CD4-positive, alpha-beta T cell (primary cell): ENCODE results near the gene SLC1A3. TPM values are rescaled to one million over a fixed set of nuclear protein-coding genes. Genes with fewer than 3 reads are reported as not detected.

Source experiments
- ATAC-seq: fragments of 200-7000 bp; cut with Tn5 transposase; one replicate; pipeline ENCODE4 v1.10.0; 2022; ENCODE audit warnings: mild to moderate bottlenecking; ENCODE audit not compliant: poor library complexity
- CTCF ChIA-PET: fragments of 350-600 bp; sonication (Branson Sonifier 250); formaldehyde crosslinking; loops from one replicate; lab custom pipeline; 2021; ENCODE audit warnings: antibody characterized with exemption, inconsistent platforms; lab: Charles Lee
- POLR2A ChIA-PET: fragments of 350-600 bp; sonication (Branson Sonifier 250); formaldehyde crosslinking; loops from one replicate; lab custom pipeline; 2021; ENCODE audit warnings: antibody characterized with exemption, inconsistent platforms; lab: Charles Lee
- DNase-seq, 14 experiments: peaks; one replicate each; pipeline ENCODE4 v3.0.0-alpha.2; 2013 to 2020; ENCODE audit warnings: mixed read lengths in 2 of 14
- H3K27ac ChIP-seq, 2 donors: one replicate each; pipeline versions ENCODE4 v1.5.1 to v1.7.0; 2013; ENCODE audit warnings: low read length in 2 of 2, low read depth in 1 of 2, mild to moderate bottlenecking in 1 of 2
- H3K27me3 ChIP-seq, 2 experiments: 1 replicate in 1 of 2; 2 replicates in 1 of 2; pipeline versions ENCODE4 v1.6.1 to v1.7.0; 2013; ENCODE audit warnings: low read length in 2 of 2, control low read depth in 1 of 2, mild to moderate bottlenecking in 1 of 2, moderate library complexity in 1 of 2; ENCODE audit not compliant: insufficient read depth in 2 of 2, control insufficient read depth in 1 of 2
- H3K36me3 ChIP-seq: one replicate; pipeline ENCODE4 v1.6.1; 2013; ENCODE audit warnings: low read length, control low read depth; ENCODE audit not compliant: insufficient read depth
- H3K4me1 ChIP-seq: one replicate; pipeline ENCODE4 v1.6.1; 2013; ENCODE audit warnings: low read length, control low read depth; ENCODE audit not compliant: insufficient read depth
- H3K4me3 ChIP-seq: one replicate; pipeline ENCODE4 v1.5.1; 2013; ENCODE audit warnings: mild to moderate bottlenecking, low read length, moderate library complexity
- H3K9me3 ChIP-seq, 2 experiments: 1 replicate in 1 of 2; 2 replicates in 1 of 2; pipeline versions ENCODE4 v1.6.1 to v1.7.0; 2013; ENCODE audit warnings: low read length in 2 of 2, mild to moderate bottlenecking in 2 of 2, control low read depth in 1 of 2, moderate library complexity in 1 of 2; ENCODE audit not compliant: control insufficient read depth in 1 of 2, insufficient read depth in 1 of 2
- H3K27ac Mint-ChIP-seq: one replicate; pipeline ENCODE4 v1.8.0; 2020; ENCODE audit warnings: mixed read lengths
- H3K27me3 Mint-ChIP-seq: one replicate; pipeline ENCODE4 v1.8.0; 2021; ENCODE audit warnings: mixed read lengths
- H3K36me3 Mint-ChIP-seq: one replicate; pipeline ENCODE4 v1.8.0; 2021; ENCODE audit warnings: low read depth, mixed read lengths
- H3K4me1 Mint-ChIP-seq: one replicate; pipeline ENCODE4 v1.8.0; 2021; ENCODE audit warnings: low read depth, mixed read lengths
- H3K4me3 Mint-ChIP-seq: one replicate; pipeline ENCODE4 v1.8.0; 2020; ENCODE audit warnings: mild to moderate bottlenecking, mixed read lengths
- H3K9me3 Mint-ChIP-seq: one replicate; pipeline ENCODE4 v1.8.0; 2020; ENCODE audit warnings: mixed read lengths
- CTCF ChIP-seq: fragments of 200-600 bp; IDR thresholded peaks from one replicate; pipeline ENCODE4 v1.8.0; 2022; ENCODE audit warnings: antibody characterized with exemption, mild to moderate bottlenecking
- intact Hi-C, 2 experiments: fragments of 100-400 bp; cut with DNase I in 1 of 2; cut with micrococcal nuclease in 1 of 2; formaldehyde crosslinking; loops; one replicate each; pipeline versions ENCODE4 v1.15.1 to v1.9.0; 2023 to 2025; cut with DNase I, micrococcal nuclease
- total RNA-seq, 174 experiments: library from RNA in 2 of 174; stranded (reverse) in 2 of 174; gene quantifications; one replicate each; pipeline ENCODE4 v1.2.3 and lab custom pipeline; 2021 to 2026

The SLC1A3 gene
- total RNA-seq, 2 experiments from 2014 or later: not detected

GRCh38 chr5:36666274-36666673, 59.9 kb downstream of the SLC1A3 start:
- POLR2A ChIA-PET: no interaction called here
- no peak for ATAC-seq
- DNase-seq: no peak
- no peaks in the 10 kb centered on the region for H3K9me3 ChIP-seq
- H3K9me3 Mint-ChIP-seq: no peaks in the 10 kb centered on the region
- H3K27ac Mint-ChIP-seq: no peak overlapping the region
- H3K27me3 Mint-ChIP-seq: peaks cover 12% of the 10 kb centered on the region
- CTCF ChIA-PET: no interaction called here
- H3K4me3 Mint-ChIP-seq: no peak overlapping the region
- no peaks in the 10 kb centered on the region for H3K36me3 ChIP-seq
- no peak overlapping the region for H3K4me3 ChIP-seq
- no peaks in the 10 kb centered on the region for H3K27me3 ChIP-seq
- no peaks in the 10 kb centered on the region for H3K36me3 Mint-ChIP-seq
- no peaks in the 10 kb centered on the region for H3K4me1 ChIP-seq
- no peak overlapping the region for H3K27ac ChIP-seq
- intact Hi-C loops: no loop called here
- no peaks in the 10 kb centered on the region for H3K4me1 Mint-ChIP-seq
- TF ChIP-seq CTCF: no peak

- Mint-ChIP-seq H3K4me1 (no peaks in the 10 kb centered on the region), H3K9me3 (no peaks in the 10 kb centered on the region), H3K4me3 (no peak overlapping the region), H3K36me3 (no peaks in the 10 kb centered on the region), H3K27me3 (peaks cover 12% of the 10 kb centered on the region), H3K27ac (no peak overlapping the region)
- ATAC-seq: no peak
- intact Hi-C loops: no loop called here
- no peaks in the 10 kb centered on the region for H3K27me3 ChIP-seq
- H3K9me3 ChIP-seq: no peaks in the 10 kb centered on the region
- ChIA-PET POLR2A (no interaction called here), CTCF (no interaction called here)
- H3K36me3 ChIP-seq: no peaks in the 10 kb centered on the region
- H3K4me1 ChIP-seq: no peaks in the 10 kb centered on the region
- TF ChIP-seq CTCF: no peak
- H3K27ac ChIP-seq: no peak overlapping the region
- no peak overlapping the region for H3K4me3 ChIP-seq
- DNase-seq: no peak
Measured at GRCh38 chr5:36666986-36667385, 60.6 kb downstream of the SLC1A3 start.

GRCh38 chr5:36667824-36668223, 61.4 kb downstream of the SLC1A3 start:
- ChIA-PET CTCF (no interaction called here), POLR2A (no interaction called here)
- Mint-ChIP-seq H3K4me3 (no peak overlapping the region), H3K36me3 (no peaks in the 10 kb centered on the region), H3K9me3 (no peaks in the 10 kb centered on the region), H3K4me1 (no peaks in the 10 kb centered on the region), H3K27ac (no peak overlapping the region), H3K27me3 (peaks cover 12% of the 10 kb centered on the region)
- intact Hi-C loops: no loop called here
- TF ChIP-seq CTCF: no peak
- ATAC-seq (no peak), DNase-seq (no peak)
- Histone ChIP-seq H3K4me1 (no peaks in the 10 kb centered on the region), H3K36me3 (no peaks in the 10 kb centered on the region), H3K27ac (no peak overlapping the region), H3K4me3 (no peak overlapping the region), H3K27me3 (no peaks in the 10 kb centered on the region), H3K9me3 (no peaks in the 10 kb centered on the region)
